ENCODE measurements around the gene SLC25A33. TPM values are rescaled to one million over a fixed set of nuclear protein-coding genes. Genes with fewer than 3 reads are reported as not detected.
A peak's percentile ranks its signal among the peaks of the same experiment; 100 is the strongest.

Gene SLC25A33
- total RNA-seq (1 to 10 TPM; 2.5 to 3.1 TPM), polyA plus RNA-seq (1 to 10 TPM; 4.2 to 5.4 TPM)

GRCh38 chr1:9539165-9539828, at the start of gene SLC25A33:
Gene SLC25A33, plus strand, starts transcription at chr1:9539465. Its CDS starts 227 bp downstream, at chr1:9539692.
- Histone ChIP-seq H3K4me3 (ENCODE audit: low read length in 2 of 2) (peak within 1 kb of the TSS; percentile 19 to 66), H3K36me3 (ENCODE audit: insufficient read depth, low read length) (no peaks in the 10 kb centered on the region), H3K9me3 (ENCODE audit: control insufficient read depth in 1 of 2, low read length in 2 of 2) (no peaks in the 10 kb centered on the region), H3K27ac (ENCODE audit: low read depth, low read length) (peak within 1 kb of the TSS; percentile 59), H3K4me1 (ENCODE audit: insufficient read depth, low read length) (peaks cover 19% of the 10 kb centered on the region), H3K27me3 (ENCODE audit: insufficient read depth, low read length) (no peaks in the 10 kb centered on the region)
- Mint-ChIP-seq H3K27ac (peak within 1 kb of the TSS; percentile 88 to 95 (median 91)), H3K9me3 (no peaks in the 10 kb centered on the region), H3K36me3 (peaks cover 0 to 1% of the 10 kb centered on the region in 2 donors), H3K4me3 (peak within 1 kb of the TSS; percentile 86 to 91 (median 89)), H3K27me3 (no peaks in the 10 kb centered on the region), H3K4me1 (peaks cover 17 to 39% (median 26%) of the 10 kb centered on the region in 4 donors)
- DNase-seq, result peak; percentile 91 to 97 (median 94)
- CTCF ChIA-PET (ENCODE audit: partially characterized antibody), result interaction anchor here (1.0 kb wide), 1 partner anchor 34 kb away, joined by 3 read pairs; no protein-coding TSS in a partner anchor
- intact Hi-C loops (cut with micrococcal nuclease), result loop anchor here (1.0 kb wide), 1 partner anchor 49 kb away; the partner anchor contains the start of gene TMEM201
- POLR2A ChIA-PET (ENCODE audit: partially characterized antibody), result interaction anchor here (0.7 to 0.9 kb wide), 2 partner anchors 20 to 335 kb away, joined by 3 to 4 read pairs; no protein-coding TSS in a partner anchor

GRCh38 chr1:9490605-9491339, 48.5 kb upstream of the SLC25A33 start:
- no peak overlapping the region for H3K4me3 ChIP-seq (ENCODE audit: low read length in 2 of 2)
- CTCF ChIA-PET (ENCODE audit: partially characterized antibody), result interaction anchor here (0.8 to 6.0 kb wide), 31 partner anchors 10 to 381 kb away, joined by 3 to 82 read pairs (median 4); partner anchors contain the start of gene H6PD
- no peaks in the 10 kb centered on the region for H3K9me3 Mint-ChIP-seq

GRCh38 chr1:9493326-9493725, 45.9 kb upstream of the SLC25A33 start:
- Mint-ChIP-seq H3K36me3 (no peaks in the 10 kb centered on the region), H3K9me3 (no peaks in the 10 kb centered on the region), H3K4me1 (peaks cover 5 to 6% (median 6%) of the 10 kb centered on the region in 4 donors), H3K27ac (no peak overlapping the region), H3K4me3 (no peak overlapping the region), H3K27me3 (peaks cover 3 to 8% of the 10 kb centered on the region in 2 donors)
- ChIA-PET CTCF (ENCODE audit: partially characterized antibody) (interaction anchor here (0.7 to 4.4 kb wide), 7 partner anchors 17 to 383 kb away, joined by 3 to 68 read pairs (median 20); no protein-coding TSS in a partner anchor), POLR2A (ENCODE audit: partially characterized antibody) (no interaction called here)
- no peak overlapping the region for H3K27ac ChIP-seq (ENCODE audit: low read depth, low read length)
- H3K4me3 ChIP-seq (ENCODE audit: low read length in 2 of 2), result no peak overlapping the region
- intact Hi-C loops (cut with micrococcal nuclease), result no loop called here
- H3K27me3 ChIP-seq (ENCODE audit: insufficient read depth, low read length), result no peaks in the 10 kb centered on the region
- peaks cover 10% of the 10 kb centered on the region for H3K4me1 ChIP-seq (ENCODE audit: insufficient read depth, low read length)
- no peak for DNase-seq
- H3K36me3 ChIP-seq (ENCODE audit: insufficient read depth, low read length), result no peaks in the 10 kb centered on the region
- no peaks in the 10 kb centered on the region for H3K9me3 ChIP-seq (ENCODE audit: control insufficient read depth in 1 of 2, low read length in 2 of 2)

More at GRCh38 chr1:9490605-9491339, 48.5 kb upstream of the SLC25A33 start:
- Histone ChIP-seq H3K9me3 (ENCODE audit: control insufficient read depth in 1 of 2, low read length in 2 of 2) (no peaks in the 10 kb centered on the region), H3K27me3 (ENCODE audit: insufficient read depth, low read length) (no peaks in the 10 kb centered on the region), H3K36me3 (ENCODE audit: insufficient read depth, low read length) (no peaks in the 10 kb centered on the region), H3K27ac (ENCODE audit: low read depth, low read length) (no peak overlapping the region), H3K4me1 (ENCODE audit: insufficient read depth, low read length) (peaks cover 9% of the 10 kb centered on the region)
- POLR2A ChIA-PET (ENCODE audit: partially characterized antibody), result interaction anchor here (0.5 to 0.6 kb wide), 2 partner anchors 191 to 202 kb away, joined by 3 read pairs; no protein-coding TSS in a partner anchor
- Mint-ChIP-seq H3K36me3 (no peaks in the 10 kb centered on the region), H3K4me1 (peaks cover 5 to 6% (median 5%) of the 10 kb centered on the region in 4 donors), H3K4me3 (no peak overlapping the region), H3K27ac (no peak overlapping the region), H3K27me3 (peaks cover 3 to 5% of the 10 kb centered on the region in 2 donors)
- DNase-seq, result peak; percentile 66 to 75 (median 68)
- intact Hi-C loops (cut with micrococcal nuclease), result loop anchor here (1.0 kb wide), 3 partner anchors 201 to 348 kb away; no protein-coding TSS in a partner anchor

GRCh38 chr1:9494936-9495758, 44.1 kb upstream of the SLC25A33 start:
- Mint-ChIP-seq H3K4me1 (peaks cover 5 to 6% (median 6%) of the 10 kb centered on the region in 4 donors), H3K36me3 (no peaks in the 10 kb centered on the region), H3K4me3 (peak overlapping the region; percentile 63 to 79 (median 72)), H3K27ac (no peak overlapping the region), H3K9me3 (no peaks in the 10 kb centered on the region), H3K27me3 (peaks cover 6 to 9% of the 10 kb centered on the region in 2 donors)
- H3K27me3 ChIP-seq (ENCODE audit: insufficient read depth, low read length), result no peaks in the 10 kb centered on the region
- ChIA-PET CTCF (ENCODE audit: partially characterized antibody) (interaction anchor here (0.7 to 4.4 kb wide), 28 partner anchors 11 to 935 kb away, joined by 3 to 68 read pairs (median 3); partner anchors contain the start of gene CENPS), POLR2A (ENCODE audit: partially characterized antibody) (no interaction called here)
- no peaks in the 10 kb centered on the region for H3K36me3 ChIP-seq (ENCODE audit: insufficient read depth, low read length)
- intact Hi-C loops (cut with micrococcal nuclease), result loop anchor here (1.0 to 5.0 kb wide), 2 partner anchors 62 to 372 kb away; no protein-coding TSS in a partner anchor
- peaks cover 10% of the 10 kb centered on the region for H3K4me1 ChIP-seq (ENCODE audit: insufficient read depth, low read length)
- peak in 4 of 5 donors; percentile 55 to 62 (median 59) for DNase-seq
- H3K27ac ChIP-seq (ENCODE audit: low read depth, low read length), result no peak overlapping the region
- no peaks in the 10 kb centered on the region for H3K9me3 ChIP-seq (ENCODE audit: control insufficient read depth in 1 of 2, low read length in 2 of 2)
- H3K4me3 ChIP-seq (ENCODE audit: low read length in 2 of 2), result peak overlapping the region in 1 of 2 donors; percentile 24

GRCh38 chr1:9495854-9496374, 43.4 kb upstream of the SLC25A33 start:
- H3K27me3 Mint-ChIP-seq, result peaks cover 9% of the 10 kb centered on the region in 2 donors
- H3K27ac ChIP-seq (ENCODE audit: low read depth, low read length), result no peak overlapping the region
- H3K4me3 ChIP-seq (ENCODE audit: low read length in 2 of 2), result peak overlapping the region in 1 of 2 donors; percentile 24
- H3K36me3 ChIP-seq (ENCODE audit: insufficient read depth, low read length), result no peaks in the 10 kb centered on the region
- DNase-seq, result no peak
- H3K4me3 Mint-ChIP-seq, result peak overlapping the region in 5 of 8 donors; percentile 64 to 79 (median 72)
- H3K9me3 ChIP-seq (ENCODE audit: control insufficient read depth in 1 of 2, low read length in 2 of 2), result no peaks in the 10 kb centered on the region
- peaks cover 10% of the 10 kb centered on the region for H3K4me1 ChIP-seq (ENCODE audit: insufficient read depth, low read length)
- ChIA-PET POLR2A (ENCODE audit: partially characterized antibody) (no interaction called here), CTCF (ENCODE audit: partially characterized antibody) (interaction anchor here (0.7 to 4.4 kb wide), 24 partner anchors 11 to 934 kb away, joined by 3 to 68 read pairs (median 3); partner anchors contain the start of gene CENPS)
- H3K27ac Mint-ChIP-seq, result no peak overlapping the region
- intact Hi-C loops (cut with micrococcal nuclease), result loop anchor here (1.0 to 5.0 kb wide), 2 partner anchors 61 to 371 kb away; no protein-coding TSS in a partner anchor
- H3K27me3 ChIP-seq (ENCODE audit: insufficient read depth, low read length), result no peaks in the 10 kb centered on the region
- no peaks in the 10 kb centered on the region for H3K36me3 Mint-ChIP-seq
- no peaks in the 10 kb centered on the region for H3K9me3 Mint-ChIP-seq
- peaks cover 5 to 6% (median 6%) of the 10 kb centered on the region in 4 donors for H3K4me1 Mint-ChIP-seq
